Lower leg skin (tissue), 3 donors: Measurements from ENCODE around the gene ING3.

Experiments
- POLR2A ChIP-seq, 2 donors: fragments of 450-650 bp; IDR thresholded peaks; one replicate each; pipeline ENCODE4 v1.6.1; 2016 to 2017; ENCODE audit warnings: antibody characterized with exemption in 2 of 2, mild to moderate bottlenecking in 1 of 2, moderate library complexity in 1 of 2
- TF ChIP-seq, protein P1 (sequence below), 3 donors: fragments of 450-650 bp; IDR thresholded peaks; one replicate each; pipeline ENCODE4 v1.5.1; 2016; ENCODE audit warnings: antibody characterized with exemption in 3 of 3, mild to moderate bottlenecking in 3 of 3, moderate library complexity in 2 of 3

GRCh38 chr7:121000081-121000983, 49.8 kb downstream of the ING3 start:
- TF ChIP-seq, protein P1, sequence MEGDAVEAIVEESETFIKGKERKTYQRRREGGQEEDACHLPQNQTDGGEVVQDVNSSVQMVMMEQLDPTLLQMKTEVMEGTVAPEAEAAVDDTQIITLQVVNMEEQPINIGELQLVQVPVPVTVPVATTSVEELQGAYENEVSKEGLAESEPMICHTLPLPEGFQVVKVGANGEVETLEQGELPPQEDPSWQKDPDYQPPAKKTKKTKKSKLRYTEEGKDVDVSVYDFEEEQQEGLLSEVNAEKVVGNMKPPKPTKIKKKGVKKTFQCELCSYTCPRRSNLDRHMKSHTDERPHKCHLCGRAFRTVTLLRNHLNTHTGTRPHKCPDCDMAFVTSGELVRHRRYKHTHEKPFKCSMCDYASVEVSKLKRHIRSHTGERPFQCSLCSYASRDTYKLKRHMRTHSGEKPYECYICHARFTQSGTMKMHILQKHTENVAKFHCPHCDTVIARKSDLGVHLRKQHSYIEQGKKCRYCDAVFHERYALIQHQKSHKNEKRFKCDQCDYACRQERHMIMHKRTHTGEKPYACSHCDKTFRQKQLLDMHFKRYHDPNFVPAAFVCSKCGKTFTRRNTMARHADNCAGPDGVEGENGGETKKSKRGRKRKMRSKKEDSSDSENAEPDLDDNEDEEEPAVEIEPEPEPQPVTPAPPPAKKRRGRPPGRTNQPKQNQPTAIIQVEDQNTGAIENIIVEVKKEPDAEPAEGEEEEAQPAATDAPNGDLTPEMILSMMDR (IDR thresholded peaks at IDR 0.05), result no peak
- no peak for TF ChIP-seq POLR2A (IDR thresholded peaks at IDR 0.05)
